Measurements from ENCODE around the gene KIAA1614. TPM values are rescaled to one million over a fixed set of nuclear protein-coding genes. Genes with fewer than 3 reads are reported as not detected.

The KIAA1614 gene
- total RNA-seq, 1 donor from 2014 or later = 0.13 TPM

DNA sequence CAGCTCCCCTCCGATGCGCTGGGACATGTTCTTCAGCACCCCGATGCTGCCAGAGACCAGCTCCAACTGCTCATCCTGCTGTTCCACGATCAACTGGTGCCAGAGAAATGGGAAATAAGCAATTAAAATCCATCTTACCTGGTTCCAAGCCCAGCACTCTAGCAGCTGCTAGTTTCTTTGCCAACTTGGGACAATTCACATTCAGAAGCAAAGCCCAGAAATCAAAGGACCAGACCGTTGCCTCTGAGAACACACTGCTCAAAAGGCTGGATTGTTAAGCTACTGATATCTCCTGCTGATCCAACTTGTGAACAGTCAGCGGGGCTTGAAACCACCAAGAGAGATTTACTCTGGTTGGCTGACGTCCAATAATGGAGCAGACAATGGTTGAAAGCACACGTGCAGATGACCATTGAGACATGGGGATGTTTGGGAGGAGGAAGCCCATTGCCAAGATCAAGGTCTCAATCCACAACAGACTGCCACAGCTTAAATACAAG lies 75.6 kb downstream of the KIAA1614 start:
- DNase-seq (ENCODE audit: low spot score) (no peak), ATAC-seq (no peak)

DNA sequence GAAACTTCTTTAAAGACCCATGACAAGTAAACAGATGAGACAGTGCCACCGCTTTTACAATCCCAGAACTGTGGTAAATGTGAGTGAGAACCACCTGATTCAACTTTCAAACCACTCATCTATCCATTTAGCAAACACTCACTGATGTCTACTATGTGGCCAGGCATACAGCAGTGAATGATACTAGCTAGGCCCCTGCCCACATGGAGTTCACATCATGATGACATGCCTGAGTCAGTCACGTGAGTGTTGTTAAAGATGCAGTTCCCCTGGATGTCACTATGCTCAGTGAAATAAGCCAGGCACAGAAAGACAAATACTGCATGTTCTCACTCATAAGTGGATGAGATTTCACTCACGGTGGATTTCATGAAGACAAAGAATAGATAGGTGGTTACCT lies 81.6 kb downstream of the KIAA1614 start:
- ATAC-seq (no peak), DNase-seq (ENCODE audit: low spot score) (no peak)

GRCh38 chr1:180997843-180998504 lies 85.3 kb downstream of the KIAA1614 start:
- no peak for ATAC-seq
- DNase-seq (ENCODE audit: low spot score) = no peak

Other genes starting within 250 kb of the KIAA1614 start
- gene STX6, start 110.0 kb downstream of the KIAA1614 start, total RNA-seq = 3.0 TPM
- 6.7 TPM for gene MR1, start 121.1 kb downstream of the KIAA1614 start, total RNA-seq
- gene IER5, start 175.8 kb downstream of the KIAA1614 start, total RNA-seq = 3.0 TPM